ENCODE results near the gene SERPINE3.

Gene SERPINE3

DNA sequence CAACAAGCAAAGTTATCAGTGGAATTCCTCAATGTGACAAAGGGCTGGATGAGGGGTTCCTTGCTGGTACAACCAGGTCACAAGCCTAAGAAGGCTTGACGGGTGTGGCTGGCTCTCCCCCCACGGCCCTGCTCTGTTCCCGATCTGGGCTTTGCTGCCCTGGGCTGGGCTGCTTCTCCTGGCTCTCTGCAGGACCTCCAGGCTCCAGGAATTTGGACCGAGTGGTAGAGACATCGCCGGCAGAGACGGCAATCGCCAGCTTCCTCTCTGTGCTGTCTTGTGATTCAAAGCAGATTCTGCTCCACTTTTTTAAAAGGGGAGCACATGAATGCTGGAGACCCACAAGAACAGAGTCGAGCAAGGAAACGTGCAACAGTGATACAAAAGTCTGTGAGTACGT, at the start of gene SERPINE3:
SERPINE3 (plus strand) TSS at position 338 of the 400 bp plus-strand sequence. CDS start 1,401 bp downstream, outside the sequence.
- DNase-seq = no peak

DNA sequence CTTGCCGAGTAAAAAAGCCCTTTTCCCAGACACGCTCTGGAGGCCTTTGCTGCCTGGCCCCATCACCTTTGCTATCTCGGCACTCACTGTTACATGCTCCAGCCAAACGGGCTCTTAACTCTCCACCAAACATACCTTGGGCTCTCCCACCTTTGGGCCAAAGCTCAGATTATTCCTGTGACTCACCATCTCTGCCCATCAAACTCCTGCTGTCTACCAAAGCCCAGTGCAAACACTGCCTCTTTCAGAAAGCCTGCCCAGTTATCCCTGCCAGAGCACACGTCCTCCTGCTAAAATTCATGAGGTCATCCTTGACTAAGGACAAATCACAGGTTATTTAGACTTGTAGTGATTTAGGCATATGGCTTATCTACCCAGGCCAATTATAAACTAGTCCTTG, 48.1 kb upstream of the SERPINE3 start:
- DNase-seq = no peak

DNA sequence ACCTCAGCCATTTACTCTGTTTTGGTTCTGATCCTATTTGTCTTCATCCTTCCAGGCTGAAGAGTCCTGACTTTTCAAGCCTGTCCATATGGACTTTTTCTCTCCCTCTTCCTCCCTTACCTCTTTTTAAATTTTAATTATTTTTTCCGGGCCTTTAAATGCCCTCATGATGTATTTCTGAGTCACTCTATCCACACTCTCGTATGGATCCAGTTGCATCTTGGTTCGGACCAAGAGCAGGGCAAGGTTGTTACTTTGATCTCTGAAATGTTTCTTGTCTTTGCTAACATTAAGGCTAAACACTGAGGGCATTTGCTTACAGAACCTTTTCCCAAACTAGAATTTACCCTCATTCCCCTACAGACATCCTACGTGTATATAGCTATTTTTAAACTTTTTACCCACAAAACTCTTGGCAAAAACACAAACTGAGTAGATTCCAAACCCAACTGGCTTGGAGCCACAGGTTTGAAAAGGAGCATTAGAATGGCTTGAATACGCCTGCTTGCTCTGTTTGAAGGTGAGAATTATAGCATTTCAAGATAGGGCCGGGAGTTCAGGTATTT, 47.4 kb upstream of the SERPINE3 start:
- DNase-seq = no peak

DNA sequence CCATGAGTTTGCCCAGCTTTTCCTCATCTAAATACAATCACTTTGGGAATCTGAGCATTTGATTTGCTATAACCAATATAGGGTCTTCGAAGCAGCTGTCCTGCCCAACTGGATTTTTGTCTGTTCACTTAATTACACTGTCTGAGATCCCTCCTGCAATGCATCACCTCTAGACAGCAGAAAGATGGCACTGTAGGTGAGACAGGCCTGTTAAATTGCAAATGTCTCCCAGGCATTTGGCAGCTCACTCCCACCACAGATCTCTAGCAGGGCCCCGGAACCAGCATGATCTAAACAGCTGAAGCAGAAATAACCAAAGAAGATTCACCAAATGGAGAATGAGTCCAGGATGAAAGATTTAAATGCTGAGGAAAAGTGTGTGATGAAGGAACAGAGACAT, 41.9 kb upstream of the SERPINE3 start:
- no peak for DNase-seq

GRCh38 chr13:51298812-51299211, 40.7 kb upstream of the SERPINE3 start:
- no peak for DNase-seq

GRCh38 chr13:51303063-51303552, 36.4 kb upstream of the SERPINE3 start:
- no peak for DNase-seq

DNA sequence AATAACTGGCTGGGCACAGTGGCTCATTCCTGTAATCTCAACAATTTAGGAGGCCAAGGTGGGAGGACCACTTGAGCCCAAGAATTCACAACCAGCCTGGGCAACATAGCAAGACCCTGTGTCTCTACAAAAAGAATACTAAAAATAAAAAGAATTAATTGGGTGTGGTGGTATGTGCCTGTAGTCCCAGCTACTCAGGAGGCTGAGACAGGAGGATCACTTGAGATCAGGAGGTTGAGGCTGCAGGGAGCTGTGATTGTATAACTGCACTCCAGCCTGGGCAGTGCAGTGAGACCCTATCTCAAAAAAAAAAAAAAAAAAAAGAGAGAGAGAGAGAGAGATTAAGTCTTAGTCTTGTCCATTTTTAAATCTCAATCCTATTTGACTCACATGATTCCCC, 35.6 kb upstream of the SERPINE3 start:
- no peak for DNase-seq

DNA sequence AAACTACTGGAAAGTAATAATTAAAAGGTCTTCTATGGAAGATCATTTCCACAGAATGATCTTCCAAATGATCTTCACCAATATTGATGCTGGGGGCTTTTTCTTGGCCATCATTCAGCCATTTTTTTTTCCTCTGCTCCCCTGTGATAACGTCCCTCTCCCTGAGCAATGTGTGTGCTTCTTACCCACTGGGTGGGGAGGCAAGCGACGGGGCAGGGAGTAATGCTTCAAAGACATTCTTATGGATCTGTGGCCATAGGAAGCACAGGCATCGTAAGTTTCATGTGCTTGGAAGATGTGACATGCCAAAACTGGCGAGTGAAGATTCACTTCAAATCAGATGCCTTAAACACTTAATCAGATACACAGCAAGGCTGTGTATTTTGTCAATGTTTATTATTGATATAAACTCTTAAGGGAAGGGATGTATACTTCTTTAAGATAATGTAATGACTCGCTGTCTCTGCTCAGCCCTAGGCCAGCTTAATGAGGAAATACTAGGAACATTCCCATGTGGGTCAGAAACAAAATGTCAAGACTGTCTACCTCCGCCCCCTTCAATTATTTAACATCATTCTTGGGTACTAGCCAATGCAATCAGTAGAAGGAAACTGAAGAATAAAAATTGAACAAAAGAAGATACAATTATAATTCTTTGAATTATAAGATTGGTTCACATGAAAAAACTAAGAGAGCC, 34.1 kb upstream of the SERPINE3 start:
- DNase-seq = no peak

GRCh38 chr13:51308781-51309180, 30.7 kb upstream of the SERPINE3 start:
- no peak for DNase-seq

DNA sequence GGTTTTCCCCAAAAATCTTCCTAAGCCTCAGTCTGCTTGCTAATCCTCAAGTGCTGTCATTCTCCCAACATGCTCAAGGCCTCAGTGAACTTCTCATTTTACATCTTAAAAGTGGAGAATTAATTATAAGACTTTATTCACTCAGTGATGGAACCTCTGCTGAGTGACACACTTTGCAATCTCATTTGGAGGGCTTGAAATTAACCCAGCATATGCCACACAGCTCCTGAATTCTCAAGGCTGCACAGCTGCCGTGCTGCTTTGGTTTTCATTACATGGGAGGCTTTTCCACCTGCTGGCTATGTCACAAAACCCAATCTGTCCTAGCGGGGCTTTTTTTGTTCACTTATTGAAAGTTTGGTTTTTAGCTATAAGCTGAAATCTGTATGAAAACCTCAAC, 28.3 kb upstream of the SERPINE3 start:
- DNase-seq = no peak

DNA sequence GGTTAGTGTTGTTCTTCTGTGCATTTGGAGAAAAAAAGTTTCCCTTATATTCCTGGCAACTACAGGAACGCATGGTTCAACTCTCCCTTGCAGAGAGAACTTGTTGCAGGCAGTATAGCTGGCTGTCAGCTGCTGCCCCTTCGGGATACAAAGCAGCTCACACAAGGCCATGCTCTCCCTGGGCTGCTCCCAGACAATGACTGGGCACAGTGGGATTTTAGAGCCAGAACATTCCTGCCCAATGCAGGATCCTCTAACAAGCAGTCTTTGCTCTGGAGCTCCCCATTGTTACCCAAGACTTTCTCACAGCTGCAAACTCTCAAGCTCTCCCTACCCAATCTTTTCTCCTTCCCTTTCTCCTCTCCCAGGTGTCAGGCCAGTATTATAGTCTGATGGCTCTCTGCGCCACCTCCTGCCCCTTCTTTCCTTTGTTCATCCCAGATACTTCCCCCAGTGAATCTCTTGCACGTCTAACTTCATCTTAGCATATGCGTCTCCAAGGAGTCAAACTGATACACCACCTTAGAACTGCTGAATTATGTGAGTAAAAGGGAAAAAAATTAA, 27.5 kb upstream of the SERPINE3 start:
- no peak for DNase-seq

DNA sequence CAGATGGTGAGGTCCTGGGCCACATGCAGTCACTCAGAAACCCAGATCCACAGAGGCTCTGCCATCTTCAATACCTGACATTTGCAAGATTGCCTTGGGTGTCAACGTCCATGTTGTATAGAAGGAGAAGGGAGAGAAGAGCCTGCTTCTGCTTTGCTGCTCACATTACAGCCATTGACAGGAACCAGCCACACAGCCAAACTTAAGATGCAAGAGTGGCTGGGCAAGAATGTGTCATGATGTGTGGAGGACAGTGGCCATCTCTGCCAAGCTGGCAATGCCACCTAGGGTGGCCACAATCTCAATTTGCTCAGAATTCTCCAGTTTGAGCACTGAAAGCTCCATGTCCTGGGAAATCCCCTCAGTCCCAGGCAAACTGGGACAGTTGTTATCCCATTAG, 25.9 kb upstream of the SERPINE3 start:
- no peak for DNase-seq

DNA sequence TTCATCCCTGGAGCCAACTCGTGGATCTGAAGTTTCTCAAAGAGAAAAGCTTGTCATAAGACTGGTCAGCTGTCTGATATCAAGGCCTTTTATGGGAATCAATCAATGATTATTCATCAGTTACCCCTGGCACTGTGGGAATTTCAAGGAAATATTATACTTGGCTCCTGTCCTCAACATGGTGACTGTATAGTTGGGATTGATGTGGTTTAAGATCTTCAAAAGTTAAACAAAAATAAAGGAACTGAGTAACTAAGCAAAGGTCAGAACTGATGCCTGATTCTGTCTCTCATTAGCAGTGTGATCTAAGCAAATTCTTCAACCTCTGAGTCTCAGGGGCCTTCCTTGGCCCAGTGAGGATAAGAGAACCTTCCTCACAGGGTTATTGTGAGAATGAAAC, 22.2 kb upstream of the SERPINE3 start:
- no peak for DNase-seq

DNA sequence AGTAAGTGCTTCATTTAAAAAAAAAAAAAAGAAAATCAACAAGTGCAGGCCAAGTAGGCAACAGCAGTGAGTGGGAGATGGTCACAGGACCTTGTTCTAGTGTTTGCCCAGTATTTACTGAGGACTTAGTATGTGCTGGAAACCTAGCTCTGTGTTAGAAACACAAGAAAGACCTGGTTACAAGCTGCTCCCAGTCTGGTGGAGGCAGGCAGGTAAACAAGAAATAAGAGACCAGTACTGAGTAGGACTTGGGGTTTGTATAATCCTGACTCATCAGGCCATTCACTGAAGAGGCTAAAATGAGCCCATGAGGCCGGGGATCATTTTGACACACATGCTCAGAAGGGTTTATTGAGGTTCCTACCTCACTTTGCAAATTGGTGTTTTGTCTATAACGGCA, 21.5 kb upstream of the SERPINE3 start:
- no peak for DNase-seq

DNA sequence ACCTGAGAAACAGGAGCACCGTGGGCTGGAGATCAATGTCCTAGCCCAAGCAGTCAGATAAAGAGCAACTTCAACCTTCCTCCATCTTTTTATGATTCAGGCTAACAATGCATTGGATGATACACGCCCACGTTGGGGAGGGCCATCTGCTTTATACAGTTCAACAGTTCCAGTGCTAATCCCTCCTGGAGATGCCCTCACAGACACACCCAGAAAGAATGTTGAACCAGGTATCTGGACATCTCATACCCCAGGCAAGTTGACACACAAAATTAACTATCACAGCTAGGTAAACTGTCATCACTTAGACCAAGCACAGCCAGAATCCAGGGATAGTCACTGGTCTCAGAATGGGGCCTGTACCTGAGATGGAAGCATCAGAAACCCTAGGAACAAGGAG, 20.6 kb upstream of the SERPINE3 start:
- DNase-seq = no peak

- DNase-seq = no peak
Measured at GRCh38 chr13:51321836-51322235, 17.7 kb upstream of the SERPINE3 start.

GRCh38 chr13:51322826-51323225, 16.7 kb upstream of the SERPINE3 start:
- DNase-seq = no peak

DNA sequence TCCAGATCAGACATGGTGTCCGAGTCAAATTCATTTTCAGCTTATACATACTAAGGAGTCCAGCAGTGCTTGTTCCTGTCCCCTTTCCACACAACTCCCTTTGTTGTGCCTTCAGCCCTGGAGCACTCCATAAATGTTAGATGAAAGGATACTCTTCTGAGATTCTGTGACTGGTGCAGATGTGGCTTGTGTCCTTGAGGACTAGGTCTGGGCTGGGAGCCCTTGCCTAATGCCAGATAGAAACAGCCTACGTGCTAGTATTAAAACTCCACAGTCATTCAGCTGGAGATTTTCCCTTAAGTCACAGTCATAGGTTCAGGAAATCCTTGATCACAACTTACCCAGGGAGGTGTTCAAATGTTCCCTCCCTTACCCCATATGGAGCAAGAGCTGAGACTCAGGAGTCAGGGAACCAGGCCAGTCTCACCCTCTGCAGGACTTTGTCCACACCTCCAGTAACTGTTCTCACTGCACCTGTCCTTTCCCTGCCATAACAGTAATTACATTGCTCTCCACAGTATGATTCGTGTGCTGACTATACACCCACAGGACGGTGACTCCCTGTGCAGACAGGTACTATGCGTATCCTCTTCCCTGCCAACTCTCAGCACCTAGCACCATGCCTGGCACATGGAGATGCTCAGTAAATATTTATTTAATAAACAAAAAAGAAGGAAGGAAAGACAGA, 15.5 kb upstream of the SERPINE3 start:
- DNase-seq = no peak

DNA sequence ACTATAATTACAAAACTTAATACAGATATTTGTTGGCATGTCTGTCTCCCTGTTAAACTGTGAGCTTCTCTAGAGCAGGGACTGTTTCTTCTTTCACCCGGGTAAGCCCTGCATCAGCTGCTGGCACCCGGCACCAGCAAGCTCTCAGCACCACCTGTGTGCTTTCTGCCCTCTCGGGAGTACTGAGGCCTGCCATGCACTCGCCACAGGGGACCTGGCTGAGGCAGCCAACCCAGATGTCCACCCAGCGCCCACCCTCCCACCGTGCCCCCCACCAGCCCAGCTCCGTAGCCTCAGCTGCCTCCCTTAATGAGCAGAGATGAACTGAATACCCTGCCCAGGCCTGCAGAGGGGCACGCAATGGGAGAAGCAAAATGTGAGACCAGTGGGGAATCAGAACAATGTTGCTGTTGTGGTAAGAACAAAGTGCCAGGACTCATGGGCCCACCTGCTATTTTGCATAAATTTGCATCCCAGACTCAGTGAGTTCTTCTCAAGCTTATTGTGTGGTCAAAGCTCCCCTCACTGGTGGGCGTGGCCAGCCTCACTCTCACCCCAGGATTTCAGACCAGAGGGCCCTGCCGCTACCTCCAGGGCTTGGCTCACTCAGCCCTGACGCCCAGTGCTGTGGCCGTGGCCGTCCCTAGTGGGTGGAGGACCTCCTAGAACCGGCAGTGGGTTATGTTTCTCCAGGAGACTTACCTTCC, 14.6 kb upstream of the SERPINE3 start:
- no peak for DNase-seq

DNA sequence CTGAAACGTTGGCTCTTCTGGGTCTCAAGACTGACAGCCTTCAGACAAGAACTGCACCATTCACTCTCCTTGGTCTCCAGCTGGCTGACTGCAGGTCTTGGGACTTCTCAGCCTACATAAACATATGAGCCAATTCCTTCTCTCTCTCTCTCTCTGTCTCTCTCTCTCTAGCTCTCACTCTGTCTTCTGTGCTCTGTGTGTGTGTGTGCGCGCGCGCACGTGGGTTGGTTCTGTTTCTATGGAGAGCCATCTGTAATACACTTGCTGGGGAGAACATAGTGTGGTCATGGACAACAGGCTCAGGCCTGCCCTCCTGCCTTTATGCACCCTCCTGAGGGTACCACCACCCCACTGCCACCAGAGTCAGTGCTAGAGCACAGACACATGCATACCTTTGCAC, 13.7 kb upstream of the SERPINE3 start:
- DNase-seq = no peak

DNA sequence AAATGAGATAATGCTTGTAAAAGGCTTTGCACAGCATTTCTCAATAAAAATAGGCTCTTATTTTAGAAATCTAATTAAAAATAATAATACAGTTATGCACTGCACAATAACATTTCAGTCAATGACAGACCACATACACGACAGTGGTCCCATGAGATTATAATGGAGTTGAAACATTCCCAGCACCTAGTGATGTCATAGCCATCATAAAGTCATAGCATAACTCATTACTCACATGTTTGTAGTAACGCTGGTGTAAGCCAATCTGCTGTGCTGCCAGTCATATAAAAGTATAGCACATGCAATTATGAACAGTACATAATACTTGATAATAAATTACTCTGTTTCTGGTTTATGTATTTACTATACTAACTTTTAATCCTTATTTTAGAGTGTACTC, 12.7 kb upstream of the SERPINE3 start:
- DNase-seq = no peak

DNA sequence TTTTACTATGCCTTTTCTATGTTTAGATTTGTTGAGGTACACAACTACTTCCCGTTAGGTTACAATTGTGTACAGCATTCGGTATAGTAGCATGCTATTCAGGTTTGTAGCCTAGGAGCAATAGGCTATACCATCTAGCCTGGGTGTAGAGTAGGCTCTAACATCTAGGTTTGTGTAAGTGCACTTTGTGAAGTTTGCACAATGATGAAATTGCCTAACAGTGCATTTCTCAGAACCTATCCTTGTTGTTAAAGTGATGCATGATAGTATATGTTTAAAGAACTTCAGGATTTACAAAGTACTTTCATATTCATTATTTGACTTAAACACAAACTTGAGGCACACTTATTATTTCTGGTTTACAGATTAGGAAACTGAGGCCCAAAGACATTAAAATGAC, 11.5 kb upstream of the SERPINE3 start:
- no peak for DNase-seq

DNA sequence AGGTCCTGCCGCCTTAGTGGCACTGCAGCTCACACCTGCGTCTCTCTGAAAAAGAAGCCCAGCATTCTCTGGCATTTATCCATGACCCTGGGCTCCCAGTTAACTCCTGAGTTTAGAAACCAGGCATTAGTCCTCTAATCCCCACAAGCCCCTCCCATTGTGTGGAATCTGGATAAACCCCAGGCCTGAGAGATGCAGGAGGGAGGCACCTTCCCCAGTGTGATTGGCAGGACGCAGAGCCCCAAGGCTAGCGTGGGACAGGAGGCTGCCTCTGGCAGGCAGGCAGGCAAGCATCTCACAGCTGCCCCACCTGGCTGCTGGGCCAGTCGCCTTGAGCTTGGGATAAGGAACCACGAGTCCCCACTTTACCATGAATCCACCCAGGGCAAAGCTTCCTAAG, 11.0 kb upstream of the SERPINE3 start:
- DNase-seq = no peak
